PC-3 (cell line): ENCODE measurements around the gene PLA2G3.
"Not testable (repeated sequence)": the region's sequence is repeated elsewhere in the genome, so short reads cannot be mapped to it uniquely, and the experiment has no call there.

ENCODE experiments used
- EZH2 ChIP-seq: fragments of 300-600 bp; sonication (generic); IDR thresholded peaks from one replicate; pipeline ENCODE4 v1.6.1; 2017; ENCODE audit warnings: antibody characterized with exemption, mild to moderate bottlenecking, low read length; ENCODE audit not compliant: unreplicated experiment
- EZH2phosphoT487 ChIP-seq: fragments of 300-600 bp; sonication (generic); IDR thresholded peaks from 2 replicates; pipeline ENCODE4 v1.6.1; 2018; ENCODE audit warnings: mild to moderate bottlenecking, antibody characterized with exemption, low read length, borderline replicate concordance
- TF ChIP-seq, protein P1 (sequence below): fragments of 300-600 bp; sonication (generic); conservative IDR thresholded peaks from 2 replicates; pipeline ENCODE4 v1.5.1; 2017; ENCODE audit warnings: antibody characterized with exemption, low read depth, mild to moderate bottlenecking, low read length

DNA sequence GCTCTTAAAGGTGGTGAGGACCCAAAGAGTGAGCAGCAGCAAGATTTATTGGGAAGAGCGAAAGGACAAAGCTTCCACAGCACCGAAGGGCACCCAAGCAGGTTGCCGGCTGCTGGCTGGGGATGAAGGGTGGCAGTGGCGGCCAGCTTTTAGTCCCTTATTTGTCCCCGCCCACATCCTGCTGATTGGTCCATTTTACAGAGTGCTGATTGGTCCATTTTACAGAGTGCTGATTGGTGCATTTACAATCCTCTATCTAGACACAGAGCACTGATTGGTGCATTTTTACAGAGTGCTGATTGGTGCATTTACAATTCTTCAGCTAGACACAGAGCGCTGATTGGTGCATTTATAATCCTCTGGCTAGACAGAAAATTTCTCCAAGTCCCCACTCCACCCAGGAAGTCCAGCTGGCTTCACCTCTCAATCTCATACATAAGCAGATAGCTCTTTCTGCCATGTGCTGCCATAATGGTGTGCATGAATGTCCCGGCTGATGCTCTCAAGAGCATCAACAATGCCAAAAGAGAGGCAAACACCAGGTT, 27.7 kb downstream of the PLA2G3 start:
- TF ChIP-seq, protein P1, sequence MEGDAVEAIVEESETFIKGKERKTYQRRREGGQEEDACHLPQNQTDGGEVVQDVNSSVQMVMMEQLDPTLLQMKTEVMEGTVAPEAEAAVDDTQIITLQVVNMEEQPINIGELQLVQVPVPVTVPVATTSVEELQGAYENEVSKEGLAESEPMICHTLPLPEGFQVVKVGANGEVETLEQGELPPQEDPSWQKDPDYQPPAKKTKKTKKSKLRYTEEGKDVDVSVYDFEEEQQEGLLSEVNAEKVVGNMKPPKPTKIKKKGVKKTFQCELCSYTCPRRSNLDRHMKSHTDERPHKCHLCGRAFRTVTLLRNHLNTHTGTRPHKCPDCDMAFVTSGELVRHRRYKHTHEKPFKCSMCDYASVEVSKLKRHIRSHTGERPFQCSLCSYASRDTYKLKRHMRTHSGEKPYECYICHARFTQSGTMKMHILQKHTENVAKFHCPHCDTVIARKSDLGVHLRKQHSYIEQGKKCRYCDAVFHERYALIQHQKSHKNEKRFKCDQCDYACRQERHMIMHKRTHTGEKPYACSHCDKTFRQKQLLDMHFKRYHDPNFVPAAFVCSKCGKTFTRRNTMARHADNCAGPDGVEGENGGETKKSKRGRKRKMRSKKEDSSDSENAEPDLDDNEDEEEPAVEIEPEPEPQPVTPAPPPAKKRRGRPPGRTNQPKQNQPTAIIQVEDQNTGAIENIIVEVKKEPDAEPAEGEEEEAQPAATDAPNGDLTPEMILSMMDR, result not testable (repeated sequence)
- not testable (repeated sequence) for TF ChIP-seq EZH2phosphoT487, EZH2
